Measurements from ENCODE around the gene A3GALT2. TPM values are rescaled to one million over a fixed set of nuclear protein-coding genes. Genes with fewer than 3 reads are reported as not detected.

A3GALT2 gene
- total and polyA plus RNA-seq, 8 donors = not detected

DNA sequence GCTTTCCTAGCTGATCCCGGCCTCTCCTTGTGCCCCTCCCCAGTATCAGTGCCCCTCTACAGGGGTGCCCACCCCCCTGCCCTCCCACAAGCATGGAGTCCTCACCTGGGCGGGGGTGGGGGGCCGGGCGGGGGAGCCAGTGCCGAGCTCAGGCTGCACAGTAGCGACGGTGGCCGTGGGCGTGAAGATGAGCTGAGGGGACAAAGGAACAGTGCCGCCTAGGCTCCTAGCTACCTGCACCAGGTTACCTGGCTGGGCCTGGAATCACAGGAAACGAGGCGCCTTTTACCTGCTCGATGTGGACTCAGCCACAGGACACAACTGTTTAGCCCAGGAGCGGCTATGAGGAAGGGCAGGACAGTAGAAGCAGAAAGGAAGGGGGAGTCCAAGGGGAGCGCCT, 47.5 kb upstream of the A3GALT2 start:
- TF ChIP-seq, protein P1, sequence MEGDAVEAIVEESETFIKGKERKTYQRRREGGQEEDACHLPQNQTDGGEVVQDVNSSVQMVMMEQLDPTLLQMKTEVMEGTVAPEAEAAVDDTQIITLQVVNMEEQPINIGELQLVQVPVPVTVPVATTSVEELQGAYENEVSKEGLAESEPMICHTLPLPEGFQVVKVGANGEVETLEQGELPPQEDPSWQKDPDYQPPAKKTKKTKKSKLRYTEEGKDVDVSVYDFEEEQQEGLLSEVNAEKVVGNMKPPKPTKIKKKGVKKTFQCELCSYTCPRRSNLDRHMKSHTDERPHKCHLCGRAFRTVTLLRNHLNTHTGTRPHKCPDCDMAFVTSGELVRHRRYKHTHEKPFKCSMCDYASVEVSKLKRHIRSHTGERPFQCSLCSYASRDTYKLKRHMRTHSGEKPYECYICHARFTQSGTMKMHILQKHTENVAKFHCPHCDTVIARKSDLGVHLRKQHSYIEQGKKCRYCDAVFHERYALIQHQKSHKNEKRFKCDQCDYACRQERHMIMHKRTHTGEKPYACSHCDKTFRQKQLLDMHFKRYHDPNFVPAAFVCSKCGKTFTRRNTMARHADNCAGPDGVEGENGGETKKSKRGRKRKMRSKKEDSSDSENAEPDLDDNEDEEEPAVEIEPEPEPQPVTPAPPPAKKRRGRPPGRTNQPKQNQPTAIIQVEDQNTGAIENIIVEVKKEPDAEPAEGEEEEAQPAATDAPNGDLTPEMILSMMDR (IDR thresholded peaks at IDR 0.05) = no peak
- TF ChIP-seq POLR2A (IDR thresholded peaks at IDR 0.05) (no peak), EP300 (IDR thresholded peaks at IDR 0.05) (no peak), POLR2AphosphoS5 (IDR thresholded peaks at IDR 0.05) (no peak)
- Histone ChIP-seq H3K4me1 (peaks cover 24 to 50% (median 46%) of the 10 kb centered on the region in 4 donors), H3K9me3 (no peaks in the 10 kb centered on the region), H3K27me3 (no peaks in the 10 kb centered on the region), H3K4me3 (no peak overlapping the region), H3K36me3 (peaks cover 0 to 54% (median 34%) of the 10 kb centered on the region in 4 donors), H3K27ac (no peak overlapping the region)
- WGBS, 5 donors = 81 to 93% (median 86%) methylated on average over 14 to 15 of the region's 15 CpGs
- intact Hi-C loops (cut with DNase I; ENCODE audit: low total_unique reads) = loop anchor here (10.0 kb wide), 1 partner anchor 96 kb away; no protein-coding TSS in a partner anchor
- no peak for DNase-seq

DNA sequence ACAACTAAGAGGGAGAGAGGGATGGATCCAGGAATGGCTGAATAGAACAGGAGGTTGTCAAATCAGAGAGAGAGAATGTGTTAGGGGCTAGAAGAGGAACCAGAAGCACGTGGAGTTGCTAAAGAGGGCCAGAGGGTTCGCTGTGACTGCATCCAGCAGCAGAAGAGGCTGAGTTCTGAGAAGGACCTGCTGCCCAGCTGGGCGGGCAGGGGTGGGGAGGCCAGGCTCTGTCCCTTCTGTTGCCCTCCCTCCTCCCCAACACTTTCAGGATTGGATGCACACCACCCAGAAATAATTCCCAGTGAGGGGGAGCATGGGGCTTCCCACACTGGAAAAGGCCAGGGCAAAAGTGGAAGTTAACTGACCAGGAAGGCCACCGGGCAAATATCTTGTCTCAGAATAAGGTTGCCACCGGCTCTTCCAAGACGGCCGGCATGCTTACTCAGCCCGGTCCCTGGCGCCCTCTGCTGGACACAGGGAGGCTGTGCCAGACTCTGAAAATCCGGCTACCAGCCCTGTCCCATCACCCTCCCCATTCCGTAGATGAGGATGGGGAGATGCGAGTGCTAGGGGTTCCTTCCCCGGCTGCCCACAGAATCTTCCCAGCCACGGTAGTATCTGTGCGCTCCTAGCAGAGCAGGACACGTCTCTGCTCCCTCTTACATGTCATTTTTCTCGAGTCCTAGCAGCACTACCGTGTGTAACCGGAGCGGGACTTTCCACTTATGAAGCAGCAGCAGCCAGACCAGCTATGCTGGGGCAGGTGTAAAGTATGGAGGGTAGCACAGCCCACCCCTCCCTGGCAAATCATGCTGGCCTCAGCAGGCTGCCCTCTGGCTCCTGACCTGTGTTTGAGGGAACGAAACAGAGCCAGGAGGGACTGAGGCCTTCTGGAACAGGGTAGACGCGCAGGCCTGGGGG, 46.8 kb upstream of the A3GALT2 start:
- DNase-seq = peak; percentile 92 to 94
- intact Hi-C loops (cut with DNase I; ENCODE audit: low total_unique reads) = loop anchor here (2.0 to 10.0 kb wide), 2 partner anchors 71 to 97 kb away; no protein-coding TSS in a partner anchor
- no peaks in the 10 kb centered on the region for H3K9me3 ChIP-seq
- no peaks in the 10 kb centered on the region for H3K27me3 ChIP-seq
- peaks cover 0 to 51% (median 32%) of the 10 kb centered on the region in 4 donors for H3K36me3 ChIP-seq
- H3K4me1 ChIP-seq = peaks cover 24 to 57% (median 52%) of the 10 kb centered on the region in 4 donors
- no peak overlapping the region for H3K4me3 ChIP-seq
- WGBS, 5 donors = 29 to 37% (median 32%) methylated on average over 18 to 23 of the region's 23 CpGs
- TF ChIP-seq, protein P1 (IDR thresholded peaks at IDR 0.05) = peak in 6 of 7 experiments; percentile 31 to 97 (median 95)
- TF ChIP-seq EP300 (IDR thresholded peaks at IDR 0.05) = no peak
- peak in 2 of 3 donors; percentile 20 to 66 for TF ChIP-seq POLR2AphosphoS5 (IDR thresholded peaks at IDR 0.05)
- H3K27ac ChIP-seq = peak overlapping the region in 4 of 5 donors; percentile 7 to 84 (median 60)

DNA sequence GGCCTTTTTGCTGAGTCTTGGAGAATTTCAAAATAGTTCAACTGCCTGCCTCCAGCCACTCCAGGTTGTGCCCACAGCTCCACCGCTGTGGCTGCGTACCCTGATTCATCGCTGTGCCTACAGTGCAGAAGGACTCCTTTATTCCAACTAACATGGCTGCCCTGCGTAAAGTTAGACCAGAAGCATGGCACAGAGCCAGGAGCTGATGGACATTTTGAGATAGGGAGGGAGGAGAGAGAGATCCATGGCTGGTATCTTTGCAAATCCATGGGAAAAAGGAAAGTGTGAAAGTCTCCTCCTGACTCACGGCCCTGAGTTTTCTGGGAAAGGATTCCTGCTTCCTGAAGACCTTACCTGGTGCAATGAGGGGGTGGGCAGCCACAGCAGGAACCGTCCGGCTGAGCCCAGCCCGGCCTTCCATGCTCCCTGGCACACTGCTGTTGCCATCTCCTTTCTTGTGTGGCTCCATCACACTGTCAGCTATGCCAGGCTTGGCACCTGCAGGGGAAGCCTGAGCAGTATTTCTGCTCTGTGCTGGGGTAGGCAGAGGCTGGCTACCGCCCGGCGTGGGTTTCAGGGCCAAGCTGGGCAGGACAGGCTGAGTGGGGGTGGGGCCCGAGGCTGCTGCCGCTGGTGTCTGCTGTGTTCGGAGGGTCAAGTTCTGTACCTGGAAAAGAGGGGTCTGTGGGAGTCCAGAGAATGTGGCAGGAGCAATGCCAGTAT, 46.0 kb upstream of the A3GALT2 start:
- intact Hi-C loops (cut with DNase I; ENCODE audit: low total_unique reads) = loop anchor here (2.0 to 10.0 kb wide), 2 partner anchors 70 to 98 kb away; no protein-coding TSS in a partner anchor
- no peaks in the 10 kb centered on the region for H3K9me3 ChIP-seq
- peak in 1 of 2 donors; percentile 55 for DNase-seq
- H3K27me3 ChIP-seq = no peaks in the 10 kb centered on the region
- no peak overlapping the region for H3K4me3 ChIP-seq
- WGBS, 5 donors = 79 to 82% (median 81%) methylated on average over 14 of the region's 14 CpGs
- TF ChIP-seq POLR2A (IDR thresholded peaks at IDR 0.05) = no peak
- TF ChIP-seq, protein P1 (IDR thresholded peaks at IDR 0.05) = no peak
- no peak for TF ChIP-seq POLR2AphosphoS5 (IDR thresholded peaks at IDR 0.05)
- no peak for TF ChIP-seq EP300 (IDR thresholded peaks at IDR 0.05)
- peak overlapping the region in 4 of 5 donors; percentile 7 to 84 (median 76) for H3K27ac ChIP-seq
- peaks cover 0 to 43% (median 24%) of the 10 kb centered on the region in 4 donors for H3K36me3 ChIP-seq
- H3K4me1 ChIP-seq = peaks cover 24 to 63% (median 53%) of the 10 kb centered on the region in 4 donors

DNA sequence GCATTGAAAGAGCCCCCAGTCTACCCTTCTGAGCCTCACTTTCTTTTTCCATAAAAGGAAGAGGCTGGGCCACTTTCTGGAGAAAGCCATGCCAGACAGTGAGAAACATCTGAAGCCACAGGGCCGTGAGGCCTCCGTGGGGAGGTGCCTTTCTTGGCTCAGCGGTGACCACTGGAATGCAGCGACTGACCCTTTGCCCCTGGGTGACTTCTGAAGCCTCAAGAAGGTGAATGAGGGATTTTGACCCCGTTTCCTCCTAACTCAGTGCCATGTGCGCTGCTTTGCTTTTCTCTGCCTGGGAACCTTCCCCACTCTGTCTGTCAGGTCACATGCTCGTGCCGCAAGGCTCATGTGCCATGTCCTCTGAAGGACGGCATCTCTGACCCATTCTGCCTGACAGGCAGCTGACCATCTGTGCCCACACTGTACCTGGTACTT, 44.7 kb upstream of the A3GALT2 start:
- peaks cover 24 to 63% (median 53%) of the 10 kb centered on the region in 4 donors for H3K4me1 ChIP-seq
- no peak overlapping the region for H3K4me3 ChIP-seq
- intact Hi-C loops (cut with DNase I; ENCODE audit: low total_unique reads) = loop anchor here (10.0 kb wide), 1 partner anchor 99 kb away; no protein-coding TSS in a partner anchor
- no peaks in the 10 kb centered on the region for H3K27me3 ChIP-seq
- peak in 1 of 2 donors; percentile 47 for DNase-seq
- H3K9me3 ChIP-seq = no peaks in the 10 kb centered on the region
- H3K27ac ChIP-seq = peak overlapping the region in 4 of 5 donors; percentile 25 to 84 (median 76)
- TF ChIP-seq, protein P1 (IDR thresholded peaks at IDR 0.05) = no peak
- TF ChIP-seq POLR2A (IDR thresholded peaks at IDR 0.05) = no peak
- peak in 1 of 3 donors; percentile 11 for TF ChIP-seq POLR2AphosphoS5 (IDR thresholded peaks at IDR 0.05)
- TF ChIP-seq EP300 (IDR thresholded peaks at IDR 0.05) = no peak
- peaks cover 0 to 30% (median 16%) of the 10 kb centered on the region in 4 donors for H3K36me3 ChIP-seq
- 58 to 74% (median 63%) methylated on average over 9 of the region's 9 CpGs for WGBS, 5 donors

All from stomach (tissue), 9 donors.